ENCODE measurements around the gene MEP1B.
"Not testable (repeated sequence)": the region's sequence is repeated elsewhere in the genome, so short reads cannot be mapped to it uniquely, and the experiment has no call there.

The MEP1B gene

GRCh38 chr18:32175265-32175664, 14.6 kb upstream of the MEP1B start:
- no peaks in the 10 kb centered on the region for H3K36me3 ChIP-seq (ENCODE audit: insufficient read depth, low read depth, low read length)
- H3K4me1 ChIP-seq (ENCODE audit: insufficient read depth, low read length) = no peaks in the 10 kb centered on the region
- no peak overlapping the region for H3K9ac ChIP-seq (ENCODE audit: low read depth, low read length)
- H3K27ac ChIP-seq (ENCODE audit: low read length) = no peak overlapping the region
- H3K9me3 ChIP-seq (ENCODE audit: insufficient read depth, low read depth, low read length) = no peaks in the 10 kb centered on the region
- no peak overlapping the region for H3K4me3 ChIP-seq (ENCODE audit: low read length)
- no peaks in the 10 kb centered on the region for H3K27me3 ChIP-seq (ENCODE audit: insufficient read depth, low read length)

GRCh38 chr18:32176745-32177144, 13.1 kb upstream of the MEP1B start:
- H3K27ac ChIP-seq (ENCODE audit: low read length); H3K4me1 ChIP-seq (ENCODE audit: insufficient read depth, low read length); H3K9me3 ChIP-seq (ENCODE audit: insufficient read depth, low read depth, low read length); H3K36me3 ChIP-seq (ENCODE audit: insufficient read depth, low read depth, low read length); H3K27me3 ChIP-seq (ENCODE audit: insufficient read depth, low read length); H3K4me3 ChIP-seq (ENCODE audit: low read length); H3K9ac ChIP-seq (ENCODE audit: low read depth, low read length): not testable (repeated sequence)

GRCh38 chr18:32177530-32177929, 12.3 kb upstream of the MEP1B start:
- no peaks in the 10 kb centered on the region for H3K9me3 ChIP-seq (ENCODE audit: insufficient read depth, low read depth, low read length)

GRCh38 chr18:32183503-32183902, 6.3 kb upstream of the MEP1B start:
- Histone ChIP-seq H3K27me3 (ENCODE audit: insufficient read depth, low read length) (no peaks in the 10 kb centered on the region), H3K4me3 (ENCODE audit: low read length) (no peak overlapping the region), H3K9ac (ENCODE audit: low read depth, low read length) (no peak overlapping the region), H3K4me1 (ENCODE audit: insufficient read depth, low read length) (no peaks in the 10 kb centered on the region), H3K36me3 (ENCODE audit: insufficient read depth, low read depth, low read length) (no peaks in the 10 kb centered on the region), H3K27ac (ENCODE audit: low read length) (no peak overlapping the region), H3K9me3 (ENCODE audit: insufficient read depth, low read depth, low read length) (no peaks in the 10 kb centered on the region)

More at GRCh38 chr18:32177530-32177929, 12.3 kb upstream of the MEP1B start:
- H3K4me1 ChIP-seq (ENCODE audit: insufficient read depth, low read length) = no peaks in the 10 kb centered on the region
- H3K27me3 ChIP-seq (ENCODE audit: insufficient read depth, low read length) = no peaks in the 10 kb centered on the region
- no peak overlapping the region for H3K9ac ChIP-seq (ENCODE audit: low read depth, low read length)
- H3K4me3 ChIP-seq (ENCODE audit: low read length) = no peak overlapping the region
- no peak overlapping the region for H3K27ac ChIP-seq (ENCODE audit: low read length)
- H3K36me3 ChIP-seq (ENCODE audit: insufficient read depth, low read depth, low read length) = no peaks in the 10 kb centered on the region

- Histone ChIP-seq H3K36me3 (ENCODE audit: insufficient read depth, low read depth, low read length) (no peaks in the 10 kb centered on the region), H3K27ac (ENCODE audit: low read length) (no peak overlapping the region), H3K27me3 (ENCODE audit: insufficient read depth, low read length) (no peaks in the 10 kb centered on the region), H3K9me3 (ENCODE audit: insufficient read depth, low read depth, low read length) (no peaks in the 10 kb centered on the region), H3K4me1 (ENCODE audit: insufficient read depth, low read length) (no peaks in the 10 kb centered on the region), H3K9ac (ENCODE audit: low read depth, low read length) (no peak overlapping the region), H3K4me3 (ENCODE audit: low read length) (no peak overlapping the region)
Measured at GRCh38 chr18:32190209-32190608, 370 bp downstream of the MEP1B start.

- Histone ChIP-seq H3K4me3 (ENCODE audit: low read length) (no peak overlapping the region), H3K4me1 (ENCODE audit: insufficient read depth, low read length) (no peaks in the 10 kb centered on the region), H3K36me3 (ENCODE audit: insufficient read depth, low read depth, low read length) (no peaks in the 10 kb centered on the region), H3K27me3 (ENCODE audit: insufficient read depth, low read length) (no peaks in the 10 kb centered on the region), H3K9ac (ENCODE audit: low read depth, low read length) (no peak overlapping the region), H3K27ac (ENCODE audit: low read length) (no peak overlapping the region), H3K9me3 (ENCODE audit: insufficient read depth, low read depth, low read length) (no peaks in the 10 kb centered on the region)
Measured at GRCh38 chr18:32195881-32196815, 6.3 kb downstream of the MEP1B start.

GRCh38 chr18:32200766-32201165, 10.9 kb downstream of the MEP1B start:
- Histone ChIP-seq H3K27ac (ENCODE audit: low read length) (no peak overlapping the region), H3K4me3 (ENCODE audit: low read length) (no peak overlapping the region), H3K9ac (ENCODE audit: low read depth, low read length) (no peak overlapping the region), H3K36me3 (ENCODE audit: insufficient read depth, low read depth, low read length) (no peaks in the 10 kb centered on the region), H3K27me3 (ENCODE audit: insufficient read depth, low read length) (no peaks in the 10 kb centered on the region), H3K4me1 (ENCODE audit: insufficient read depth, low read length) (no peaks in the 10 kb centered on the region), H3K9me3 (ENCODE audit: insufficient read depth, low read depth, low read length) (no peaks in the 10 kb centered on the region)

- no peaks in the 10 kb centered on the region for H3K9me3 ChIP-seq (ENCODE audit: insufficient read depth, low read depth, low read length)
- no peaks in the 10 kb centered on the region for H3K36me3 ChIP-seq (ENCODE audit: insufficient read depth, low read depth, low read length)
- H3K4me1 ChIP-seq (ENCODE audit: insufficient read depth, low read length) = no peaks in the 10 kb centered on the region
- no peak overlapping the region for H3K4me3 ChIP-seq (ENCODE audit: low read length)
- no peak overlapping the region for H3K27ac ChIP-seq (ENCODE audit: low read length)
- no peak overlapping the region for H3K9ac ChIP-seq (ENCODE audit: low read depth, low read length)
- no peaks in the 10 kb centered on the region for H3K27me3 ChIP-seq (ENCODE audit: insufficient read depth, low read length)
Measured at GRCh38 chr18:32201948-32202672, 12.3 kb downstream of the MEP1B start.

GRCh38 chr18:32208023-32208422, 18.2 kb downstream of the MEP1B start:
- Histone ChIP-seq H3K4me1 (ENCODE audit: insufficient read depth, low read length) (no peaks in the 10 kb centered on the region), H3K27me3 (ENCODE audit: insufficient read depth, low read length) (no peaks in the 10 kb centered on the region), H3K9me3 (ENCODE audit: insufficient read depth, low read depth, low read length) (no peaks in the 10 kb centered on the region), H3K27ac (ENCODE audit: low read length) (no peak overlapping the region), H3K4me3 (ENCODE audit: low read length) (no peak overlapping the region), H3K36me3 (ENCODE audit: insufficient read depth, low read depth, low read length) (no peaks in the 10 kb centered on the region), H3K9ac (ENCODE audit: low read depth, low read length) (no peak overlapping the region)

GRCh38 chr18:32208577-32208976, 18.7 kb downstream of the MEP1B start:
- no peaks in the 10 kb centered on the region for H3K4me1 ChIP-seq (ENCODE audit: insufficient read depth, low read length)
- H3K27ac ChIP-seq (ENCODE audit: low read length) = no peak overlapping the region
- no peaks in the 10 kb centered on the region for H3K36me3 ChIP-seq (ENCODE audit: insufficient read depth, low read depth, low read length)
- no peak overlapping the region for H3K4me3 ChIP-seq (ENCODE audit: low read length)
- H3K27me3 ChIP-seq (ENCODE audit: insufficient read depth, low read length) = no peaks in the 10 kb centered on the region
- no peak overlapping the region for H3K9ac ChIP-seq (ENCODE audit: low read depth, low read length)
- no peaks in the 10 kb centered on the region for H3K9me3 ChIP-seq (ENCODE audit: insufficient read depth, low read depth, low read length)

- Histone ChIP-seq H3K9ac (ENCODE audit: low read depth, low read length) (no peak overlapping the region), H3K4me1 (ENCODE audit: insufficient read depth, low read length) (no peaks in the 10 kb centered on the region), H3K27me3 (ENCODE audit: insufficient read depth, low read length) (no peaks in the 10 kb centered on the region), H3K36me3 (ENCODE audit: insufficient read depth, low read depth, low read length) (no peaks in the 10 kb centered on the region), H3K9me3 (ENCODE audit: insufficient read depth, low read depth, low read length) (no peaks in the 10 kb centered on the region), H3K27ac (ENCODE audit: low read length) (no peak overlapping the region), H3K4me3 (ENCODE audit: low read length) (no peak overlapping the region)
Measured at GRCh38 chr18:32209685-32210445, 20.0 kb downstream of the MEP1B start.
